Nephron (organoid): ENCODE results near the gene CNR1.

Experiments used
- H3K27ac Mint-ChIP-seq, 3 experiments: 2 replicates each; pipeline ENCODE4 v1.8.0; 2020; ENCODE audit warnings: mixed read lengths in 3 of 3, mild to moderate bottlenecking in 2 of 3, moderate library complexity in 1 of 3
- H3K27me3 Mint-ChIP-seq: 2 replicates; pipeline ENCODE4 v1.8.0; 2021; ENCODE audit warnings: low read depth, mild to moderate bottlenecking, moderate library complexity, mixed read lengths
- H3K36me3 Mint-ChIP-seq: 2 replicates; pipeline ENCODE4 v1.8.0; 2020; ENCODE audit warnings: low read depth, mixed read lengths
- H3K4me1 Mint-ChIP-seq: 2 replicates; pipeline ENCODE4 v1.8.0; 2020; ENCODE audit warnings: mixed read lengths
- H3K4me3 Mint-ChIP-seq, 3 experiments: 2 replicates each; pipeline ENCODE4 v1.8.0; 2020; ENCODE audit warnings: mild to moderate bottlenecking in 3 of 3, mixed read lengths in 3 of 3, moderate library complexity in 2 of 3
- H3K9me3 Mint-ChIP-seq: 2 replicates; pipeline ENCODE4 v1.8.0; 2020; ENCODE audit warnings: mixed read lengths
- TF ChIP-seq, protein P1 (sequence below), 3 experiments: fragments of 200-600 bp; sonication (generic); IDR thresholded peaks; one replicate each; pipeline ENCODE4 v1.5.0; 2021; ENCODE audit warnings: antibody characterized with exemption in 3 of 3; ENCODE audit not compliant: unreplicated experiment in 3 of 3

Gene CNR1

DNA sequence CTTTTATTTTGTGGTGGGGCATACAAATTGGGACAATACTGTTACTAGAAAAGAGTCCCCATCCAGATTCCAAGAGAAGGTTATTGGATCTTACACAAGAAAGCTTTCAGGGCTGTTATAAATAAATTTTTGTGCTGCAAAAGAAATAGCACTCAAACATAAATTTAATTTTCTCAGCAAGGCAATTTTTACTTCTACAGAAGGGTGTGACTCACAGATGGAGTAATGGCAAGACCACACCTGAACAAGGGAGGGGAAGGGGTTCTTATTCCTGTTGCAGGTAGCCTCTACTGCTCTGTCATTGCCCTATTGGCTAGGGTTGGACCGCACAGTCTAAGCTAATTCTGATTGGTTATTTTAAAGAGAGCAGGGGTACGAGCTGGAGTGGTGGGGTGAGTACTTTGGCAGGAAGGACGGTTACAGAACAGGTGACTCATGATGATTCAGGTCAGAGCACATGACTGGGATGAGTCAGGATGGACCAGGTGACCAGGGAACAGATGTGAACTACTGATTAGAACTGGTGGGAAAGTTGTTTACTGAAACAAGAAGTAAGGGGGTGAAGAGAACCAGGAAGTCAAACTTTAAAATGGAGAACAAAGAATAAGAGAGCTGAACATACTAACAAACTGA lies 41.1 kb downstream of the CNR1 start:
- Mint-ChIP-seq H3K36me3 (no peaks in the 10 kb centered on the region), H3K27me3 (no peaks in the 10 kb centered on the region), H3K9me3 (peaks cover 1% of the 10 kb centered on the region), H3K27ac (no peak overlapping the region), H3K4me1 (no peaks in the 10 kb centered on the region), H3K4me3 (no peak overlapping the region)
- TF ChIP-seq, protein P1, sequence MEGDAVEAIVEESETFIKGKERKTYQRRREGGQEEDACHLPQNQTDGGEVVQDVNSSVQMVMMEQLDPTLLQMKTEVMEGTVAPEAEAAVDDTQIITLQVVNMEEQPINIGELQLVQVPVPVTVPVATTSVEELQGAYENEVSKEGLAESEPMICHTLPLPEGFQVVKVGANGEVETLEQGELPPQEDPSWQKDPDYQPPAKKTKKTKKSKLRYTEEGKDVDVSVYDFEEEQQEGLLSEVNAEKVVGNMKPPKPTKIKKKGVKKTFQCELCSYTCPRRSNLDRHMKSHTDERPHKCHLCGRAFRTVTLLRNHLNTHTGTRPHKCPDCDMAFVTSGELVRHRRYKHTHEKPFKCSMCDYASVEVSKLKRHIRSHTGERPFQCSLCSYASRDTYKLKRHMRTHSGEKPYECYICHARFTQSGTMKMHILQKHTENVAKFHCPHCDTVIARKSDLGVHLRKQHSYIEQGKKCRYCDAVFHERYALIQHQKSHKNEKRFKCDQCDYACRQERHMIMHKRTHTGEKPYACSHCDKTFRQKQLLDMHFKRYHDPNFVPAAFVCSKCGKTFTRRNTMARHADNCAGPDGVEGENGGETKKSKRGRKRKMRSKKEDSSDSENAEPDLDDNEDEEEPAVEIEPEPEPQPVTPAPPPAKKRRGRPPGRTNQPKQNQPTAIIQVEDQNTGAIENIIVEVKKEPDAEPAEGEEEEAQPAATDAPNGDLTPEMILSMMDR (IDR thresholded peaks at IDR 0.05; ENCODE audit: unreplicated experiment in 3 of 3) = no peak

DNA sequence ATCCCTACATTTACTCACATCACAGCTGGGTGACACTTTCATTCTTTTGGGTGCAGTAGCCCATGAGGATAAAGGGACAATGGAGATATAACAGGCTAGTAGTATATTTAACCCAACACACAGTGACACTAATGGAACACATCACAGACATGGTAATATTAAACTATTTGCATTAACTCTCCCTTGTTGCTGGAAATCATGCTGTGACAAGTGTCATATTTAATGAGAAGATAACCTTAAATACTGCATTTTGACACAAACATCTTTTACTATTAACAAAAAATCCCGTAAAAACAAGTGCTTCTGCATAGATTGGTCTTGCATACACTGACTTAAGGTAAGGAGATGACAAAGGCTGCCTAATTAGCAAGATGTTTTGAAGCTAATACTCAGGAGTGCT lies 45.5 kb downstream of the CNR1 start:
- TF ChIP-seq, protein P1 (IDR thresholded peaks at IDR 0.05; ENCODE audit: unreplicated experiment in 3 of 3) = no peak
- H3K4me1 Mint-ChIP-seq = no peaks in the 10 kb centered on the region
- peaks cover 2% of the 10 kb centered on the region for H3K9me3 Mint-ChIP-seq
- H3K27ac Mint-ChIP-seq = no peak overlapping the region
- H3K27me3 Mint-ChIP-seq = peaks cover 3% of the 10 kb centered on the region
- no peaks in the 10 kb centered on the region for H3K36me3 Mint-ChIP-seq
- H3K4me3 Mint-ChIP-seq = no peak overlapping the region

DNA sequence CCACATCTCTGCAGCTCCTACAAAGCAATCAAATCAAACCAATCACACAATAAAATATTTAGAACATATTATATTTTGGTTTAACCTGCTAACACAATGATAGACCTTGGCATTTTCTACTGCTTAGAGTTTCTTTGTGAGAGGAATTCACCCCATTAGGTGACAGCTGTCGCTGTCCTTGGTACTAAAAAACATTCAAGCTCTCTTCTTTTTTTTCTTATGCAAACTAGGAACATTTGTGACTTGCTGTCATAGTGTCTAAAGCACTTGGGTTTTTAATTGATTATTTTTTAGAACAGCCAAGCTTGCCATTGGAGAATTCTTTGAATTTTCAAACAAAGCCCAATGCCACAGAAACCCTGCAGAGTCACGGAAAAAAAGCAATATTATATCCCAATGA lies 46.4 kb downstream of the CNR1 start:
- peaks cover 2% of the 10 kb centered on the region for H3K9me3 Mint-ChIP-seq

DNA sequence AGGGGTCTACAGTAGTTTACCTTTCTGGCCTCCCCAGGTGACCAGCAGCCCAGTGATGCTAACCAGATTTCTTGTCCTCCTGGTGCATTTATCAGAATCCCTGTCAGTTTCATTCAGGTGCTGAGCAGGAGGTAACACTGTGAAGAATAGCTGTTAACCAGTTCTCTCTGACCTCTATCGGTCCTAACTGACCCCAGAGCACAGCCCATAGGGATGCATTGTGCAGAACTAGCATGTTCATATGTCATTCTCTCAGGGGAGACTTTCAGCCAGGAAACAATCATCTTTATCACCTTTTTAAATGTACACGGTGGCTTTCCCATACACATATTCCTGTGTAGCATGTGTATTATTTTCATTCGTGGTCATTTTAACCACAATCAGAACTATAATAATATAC lies 49.9 kb downstream of the CNR1 start:
- peaks cover 4% of the 10 kb centered on the region for H3K27me3 Mint-ChIP-seq
- H3K4me1 Mint-ChIP-seq = no peaks in the 10 kb centered on the region
- H3K9me3 Mint-ChIP-seq = peaks cover 2% of the 10 kb centered on the region
- H3K36me3 Mint-ChIP-seq = no peaks in the 10 kb centered on the region
- TF ChIP-seq, protein P1 (IDR thresholded peaks at IDR 0.05; ENCODE audit: unreplicated experiment in 3 of 3) = no peak
- H3K4me3 Mint-ChIP-seq = no peak overlapping the region
- no peak overlapping the region for H3K27ac Mint-ChIP-seq

More for the DNA sequence above, 46.4 kb downstream of the CNR1 start:
- H3K4me1 Mint-ChIP-seq = no peaks in the 10 kb centered on the region
- no peak overlapping the region for H3K27ac Mint-ChIP-seq
- TF ChIP-seq, protein P1 (IDR thresholded peaks at IDR 0.05; ENCODE audit: unreplicated experiment in 3 of 3) = no peak
- no peak overlapping the region for H3K4me3 Mint-ChIP-seq
- H3K27me3 Mint-ChIP-seq = peaks cover 4% of the 10 kb centered on the region
- no peaks in the 10 kb centered on the region for H3K36me3 Mint-ChIP-seq

GRCh38 chr6:88115307-88115706 lies 50.8 kb downstream of the CNR1 start:
- Mint-ChIP-seq H3K27me3 (peaks cover 4% of the 10 kb centered on the region), H3K9me3 (peaks cover 2% of the 10 kb centered on the region), H3K4me1 (no peaks in the 10 kb centered on the region), H3K36me3 (no peaks in the 10 kb centered on the region), H3K27ac (no peak overlapping the region), H3K4me3 (no peak overlapping the region)
- TF ChIP-seq, protein P1 (IDR thresholded peaks at IDR 0.05; ENCODE audit: unreplicated experiment in 3 of 3) = no peak

DNA sequence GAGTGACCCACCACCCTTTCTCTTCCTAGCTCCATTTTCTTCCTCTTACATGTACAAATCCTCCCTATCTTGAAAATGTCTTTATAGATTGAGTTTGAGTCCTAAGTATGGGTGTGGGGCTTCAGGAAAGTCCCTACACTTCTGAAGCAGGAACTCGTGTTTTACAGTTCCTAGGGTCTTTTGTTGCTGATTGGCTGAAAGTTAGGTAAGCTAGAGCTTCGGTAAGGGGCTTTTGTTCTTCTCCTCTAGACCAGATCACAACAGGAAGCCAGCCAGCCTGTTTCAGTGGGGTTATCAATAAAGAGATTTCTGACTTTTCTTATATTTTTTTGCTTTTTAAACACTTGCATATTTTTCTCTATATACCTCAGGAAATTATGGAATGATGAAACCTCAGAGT lies 51.3 kb downstream of the CNR1 start:
- no peak overlapping the region for H3K4me3 Mint-ChIP-seq
- H3K27me3 Mint-ChIP-seq = peaks cover 4% of the 10 kb centered on the region
- H3K4me1 Mint-ChIP-seq = no peaks in the 10 kb centered on the region
- TF ChIP-seq, protein P1 (IDR thresholded peaks at IDR 0.05; ENCODE audit: unreplicated experiment in 3 of 3) = no peak
- no peak overlapping the region for H3K27ac Mint-ChIP-seq
- H3K36me3 Mint-ChIP-seq = no peaks in the 10 kb centered on the region
- no peaks in the 10 kb centered on the region for H3K9me3 Mint-ChIP-seq
